ENCODE data around the gene KCNQ1OT1.

DNA sequence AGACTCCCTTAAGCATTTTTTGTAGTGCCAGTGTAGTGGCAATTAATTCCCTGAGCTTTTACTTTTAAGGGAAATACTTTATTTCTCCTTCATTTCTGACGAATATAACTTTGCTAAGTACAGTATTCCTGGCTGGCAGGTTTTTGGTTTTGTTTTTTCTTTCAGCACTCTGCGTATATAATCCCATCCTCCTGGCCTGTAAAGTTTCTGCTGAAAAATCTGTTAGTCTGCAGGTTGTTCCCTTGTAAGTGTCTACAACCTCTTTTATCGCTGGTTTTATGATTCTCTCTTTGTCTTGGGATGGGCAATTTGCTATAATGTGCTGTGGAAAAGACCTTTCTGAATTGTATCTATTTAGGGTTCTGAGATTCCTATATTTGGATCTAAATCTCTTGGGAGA lies 56.0 kb downstream of the KCNQ1OT1 start:
- TF ChIP-seq CTCF (IDR thresholded peaks at IDR 0.05) (no peak), EZH2 (IDR thresholded peaks at IDR 0.05) (no peak), EZH2phosphoT487 (IDR thresholded peaks at IDR 0.05) (no peak)
